HG02884 (cell line): ENCODE measurements around the gene TRIOBP.
"Not testable (repeated sequence)": the region's sequence is repeated elsewhere in the genome, so short reads cannot be mapped to it uniquely, and the experiment has no call there.

ENCODE experiments used
- ATAC-seq: cut with Tn5 transposase; IDR thresholded peaks from one replicate; pipeline ENCODE4 v1.9.1; 2021; ENCODE audit warnings: mild to moderate bottlenecking, moderate library complexity; ENCODE audit not compliant: unreplicated experiment

TRIOBP gene

GRCh38 chr22:37696657-37697537 is at the start of gene TRIOBP:
Gene TRIOBP, plus strand, starts transcription at chr22:37697048. Its CDS starts 4,318 bp downstream, at chr22:37701366.
- peak; percentile 84 for ATAC-seq

GRCh38 chr22:37647317-37647716 is 49.5 kb upstream of the TRIOBP start:
- no peak for ATAC-seq

- ATAC-seq, result no peak
Measured at GRCh38 chr22:37647928-37648327, 48.9 kb upstream of the TRIOBP start.

GRCh38 chr22:37650463-37651136 is 46.2 kb upstream of the TRIOBP start:
- ATAC-seq, result no peak

GRCh38 chr22:37654563-37655251 is 42.1 kb upstream of the TRIOBP start:
- no peak for ATAC-seq

GRCh38 chr22:37655252-37655563 is 41.6 kb upstream of the TRIOBP start:
- no peak for ATAC-seq

- not testable (repeated sequence) for ATAC-seq
Measured at GRCh38 chr22:37656583-37656982, 40.3 kb upstream of the TRIOBP start.

GRCh38 chr22:37657590-37658132 is 39.2 kb upstream of the TRIOBP start:
- ATAC-seq, result no peak

GRCh38 chr22:37658133-37659065 is 38.4 kb upstream of the TRIOBP start, which contains the start of gene PDXP:
Gene PDXP, plus strand, starts transcription at chr22:37658723. Its CDS starts 60 bp downstream, at chr22:37658783.
- peak; percentile 75 for ATAC-seq

GRCh38 chr22:37659066-37659896 is 37.6 kb upstream of the TRIOBP start:
- ATAC-seq, result no peak

GRCh38 chr22:37659897-37660708 is 36.7 kb upstream of the TRIOBP start:
- no peak for ATAC-seq

- no peak for ATAC-seq
Measured at GRCh38 chr22:37660709-37661045, 36.2 kb upstream of the TRIOBP start.

GRCh38 chr22:37661160-37661924 is 35.5 kb upstream of the TRIOBP start:
- ATAC-seq, result no peak

GRCh38 chr22:37662039-37662438 is 34.8 kb upstream of the TRIOBP start:
- no peak for ATAC-seq

GRCh38 chr22:37663521-37664140 is 33.2 kb upstream of the TRIOBP start:
- ATAC-seq, result no peak

GRCh38 chr22:37664249-37665101 is 32.4 kb upstream of the TRIOBP start:
- ATAC-seq, result no peak
